K562 (cell line): Measurements from ENCODE around the gene GFOD2. TPM values are rescaled to one million over a fixed set of nuclear protein-coding genes. Genes with fewer than 3 reads are reported as not detected.
A peak's percentile ranks its signal among the peaks of the same experiment; 100 is the strongest.

ENCODE experiments used
- ATAC-seq: fragments of 200-7000 bp; cut with Tn5 transposase; 3 replicates; pipeline ENCODE4 v1.9.1; 2020; ENCODE audit warnings: moderate library complexity
- BruUV-seq: library from RNA; stranded (reverse); fragments of 400-500 nt; replicated peaks from 2 replicates; lab custom pipeline; 2021; lab: Mats Ljungman, UMichigan
- CTCF ChIA-PET: fragments of 300-600 bp; formaldehyde crosslinking; extraction: SDS; loops from one replicate; lab custom pipeline; 2021; ENCODE audit warnings: low intra/inter-chr PET ratio; lab: Yijun Ruan, JAX
- POLR2A ChIA-PET: fragments of 300-600, 350-650 bp; sonication (Branson Sonifier 250); formaldehyde crosslinking; extraction: SDS; loops from one replicate; lab custom pipeline; 2021; ENCODE audit warnings: antibody characterized with exemption, inconsistent platforms; lab: Yijun Ruan, JAX
- DNase-seq, 4 experiments: peaks; one replicate each; pipeline versions ENCODE4 v3.0.0 to v3.0.0-alpha.2; 2011 to 2018; ENCODE audit warnings: low spot score in 3 of 4, mixed read lengths in 3 of 4; ENCODE audit errors: extremely low read depth in 1 of 4
- FAIRE-seq: peaks from 2 replicates; lab custom pipeline; 2011; peaks lifted over from hg19 to GRCh38; lab: Jason Lieb, UNC
- H2AFZ ChIP-seq: 2 replicates; pipeline ENCODE4 v1.6.0; 2011; ENCODE audit warnings: low read depth, low read length, control low read depth, inconsistent platforms
- H3K27ac ChIP-seq: fragments of 200-600 bp; 3 replicates; pipeline ENCODE4 v1.8.0; 2011; ENCODE audit warnings: low read depth, mild to moderate bottlenecking, control low read depth, inconsistent platforms, low read length, moderate library complexity, mixed read lengths; ENCODE audit errors: extremely low read depth
- H3K27me3 ChIP-seq, 2 experiments: fragments of 300-600 bp in 1 of 2; 2 replicates in 1 of 2; 3 replicates in 1 of 2; pipeline versions ENCODE4 v1.6.0 to v1.8.0; 2011; ENCODE audit warnings: inconsistent platforms in 2 of 2, low read length in 2 of 2, mild to moderate bottlenecking in 1 of 2, mixed read lengths in 1 of 2, moderate library complexity in 1 of 2; ENCODE audit not compliant: control insufficient read depth in 2 of 2, insufficient read depth in 2 of 2
- H3K36me3 ChIP-seq: fragments of 300-600 bp; 3 replicates; pipeline ENCODE4 v1.8.0; 2011; ENCODE audit warnings: mild to moderate bottlenecking, low read length, inconsistent platforms; ENCODE audit not compliant: control insufficient read depth, insufficient read depth
- H3K4me1 ChIP-seq, 2 experiments: fragments of 200-600 bp in 1 of 2; replicated peaks in 1 of 2; 2 replicates in 1 of 2; 3 replicates in 1 of 2; pipeline versions ENCODE4 v1.5.1 to v1.8.0; 2011; ENCODE audit warnings: inconsistent platforms in 2 of 2, low read length in 2 of 2, mild to moderate bottlenecking in 1 of 2, mixed read lengths in 1 of 2, moderate library complexity in 1 of 2; ENCODE audit not compliant: control insufficient read depth in 2 of 2, insufficient read depth in 2 of 2
- H3K4me2 ChIP-seq: 2 replicates; pipeline ENCODE4 v1.6.1; 2011; ENCODE audit warnings: low read length, control low read depth, inconsistent platforms, mixed read lengths; ENCODE audit not compliant: insufficient read depth
- H3K4me3 ChIP-seq: fragments of 200-600 bp; sonication (generic), shearing (Covaris generic); 2 replicates; pipeline ENCODE4 v1.5.1; 2016; ENCODE audit warnings: control low read depth, inconsistent platforms
- H3K79me2 ChIP-seq: fragments of 200-600 bp; 3 replicates; pipeline ENCODE4 v1.8.0; 2011; ENCODE audit warnings: low read length, inconsistent platforms; ENCODE audit not compliant: control insufficient read depth, insufficient read depth
- H3K9ac ChIP-seq, 2 experiments: 2 replicates each; pipeline versions ENCODE4 v1.6.0 to v1.6.1; 2011; ENCODE audit warnings: low read depth in 2 of 2, low read length in 2 of 2, control low read depth in 1 of 2, inconsistent platforms in 1 of 2, mild to moderate bottlenecking in 1 of 2, mixed read lengths in 1 of 2; ENCODE audit not compliant: insufficient read depth in 1 of 2
- H3K9me1 ChIP-seq: one replicate; pipeline ENCODE4 v1.6.0; 2011; ENCODE audit warnings: inconsistent platforms, mild to moderate bottlenecking, low read length, moderate library complexity; ENCODE audit not compliant: control insufficient read depth, insufficient read depth
- H3K9me3 ChIP-seq: replicated peaks from 2 replicates; pipeline ENCODE4 v1.5.1; 2011; ENCODE audit warnings: low read depth, low read length, inconsistent platforms; ENCODE audit not compliant: control insufficient read depth, insufficient read depth
- H4K20me1 ChIP-seq: replicated peaks from 2 replicates; pipeline ENCODE4 v1.6.1; 2011; ENCODE audit warnings: low read length, inconsistent platforms, mixed read lengths; ENCODE audit not compliant: control insufficient read depth, insufficient read depth
- ASH1L ChIP-seq: fragments of 450-650 bp; IDR thresholded peaks from 2 replicates; pipeline ENCODE4 v1.6.1; 2018; ENCODE audit warnings: borderline replicate concordance, mild to moderate bottlenecking, low read depth; ENCODE audit not compliant: partially characterized antibody
- CTCF ChIP-seq, 3 experiments: IDR thresholded peaks in 2 of 3; conservative IDR thresholded peaks in 1 of 3; 2 replicates each; pipeline ENCODE4 v1.5.1; 2011 to 2012; ENCODE audit warnings: low read length in 3 of 3, mild to moderate bottlenecking in 3 of 3, control low read depth in 2 of 3, improper control_type of control experiment in 1 of 3, inconsistent platforms in 1 of 3, low read depth in 1 of 3, mixed read lengths in 1 of 3, moderate library complexity in 1 of 3; ENCODE audit not compliant: insufficient read depth in 2 of 3
- DACH1 ChIP-seq: fragments of 450-650 bp; IDR thresholded peaks from 2 replicates; pipeline ENCODE4 v1.6.1; 2018; ENCODE audit not compliant: partially characterized antibody
- HSF4 ChIP-seq: fragments of 250-450 bp; sonication (Bioruptor Pico); IDR thresholded peaks from 2 replicates; pipeline ENCODE4 v2.1.2; 2022; ENCODE audit warnings: mild to moderate bottlenecking, moderate library complexity, borderline replicate concordance
- ILK ChIP-seq: fragments of 450-650 bp; IDR thresholded peaks from 2 replicates; pipeline ENCODE4 v1.6.1; 2016; ENCODE audit warnings: missing genetic modification characterization, low read depth, mild to moderate bottlenecking, missing compliant biosample characterization, moderate library complexity, borderline replicate concordance
- KHSRP ChIP-seq: fragments of 450-650 bp; IDR thresholded peaks from 2 replicates; pipeline ENCODE4 v1.6.1; 2017
- MAFG ChIP-seq: fragments of 450-650 bp; conservative IDR thresholded peaks from 2 replicates; pipeline ENCODE4 v1.6.1; 2016; ENCODE audit warnings: missing genetic modification characterization, missing compliant biosample characterization
- MCM7 ChIP-seq, 2 experiments: fragments of 450-650 bp; IDR thresholded peaks; 2 replicates each; pipeline ENCODE4 v1.6.1; 2016 to 2018
- MLLT1 ChIP-seq, 2 experiments: fragments of 450-650 bp; IDR thresholded peaks; 2 replicates each; pipeline ENCODE4 v1.6.1; 2016
- NCOA6 ChIP-seq: fragments of 450-650 bp; IDR thresholded peaks from 2 replicates; pipeline ENCODE4 v1.6.1; 2017; ENCODE audit warnings: mild to moderate bottlenecking
- PREB ChIP-seq: sonication (generic); formaldehyde crosslinking; IDR thresholded peaks from 2 replicates; pipeline ENCODE4 v1.8.1; 2023; ENCODE audit warnings: mild to moderate bottlenecking, missing genetic modification reagents
- RBBP5 ChIP-seq: fragments of 200-600 bp; sonication (generic); IDR thresholded peaks from 2 replicates; pipeline ENCODE4 v1.6.1; 2012; ENCODE audit warnings: borderline replicate concordance, mild to moderate bottlenecking, low read length, control low read depth, inconsistent platforms; ENCODE audit not compliant: insufficient read depth, poor library complexity, severe bottlenecking
- SMAD3 ChIP-seq: fragments of 450-650 bp; formaldehyde crosslinking; conservative IDR thresholded peaks from 2 replicates; pipeline ENCODE4 v1.4.0; 2020; ENCODE audit warnings: mild to moderate bottlenecking
- TAF1 ChIP-seq: IDR thresholded peaks from 2 replicates; pipeline ENCODE4 v1.6.1; 2011; ENCODE audit warnings: mild to moderate bottlenecking, low read length, moderate library complexity; ENCODE audit not compliant: insufficient read depth, control insufficient read depth, severe bottlenecking; ENCODE audit errors: extremely low read depth
- XRCC4 ChIP-seq: IDR thresholded peaks from one replicate; pipeline ENCODE4 v1.6.1; 2011; ENCODE audit not compliant: insufficient read depth, insufficient read length; ENCODE audit errors: extremely low read depth
- ZFP36 ChIP-seq: fragments of 150-350 bp; IDR thresholded peaks from 2 replicates; pipeline ENCODE4 v1.6.1; 2018; ENCODE audit warnings: low read length, low read depth; ENCODE audit not compliant: partially characterized antibody
- ZKSCAN1 ChIP-seq: fragments of 150-350 bp; IDR thresholded peaks from 2 replicates; pipeline ENCODE4 v1.6.1; 2016; ENCODE audit warnings: low read depth, low read length
- ZNF778 ChIP-seq: fragments of 450-650 bp; formaldehyde crosslinking; IDR thresholded peaks from 2 replicates; pipeline ENCODE4 v1.4.0; 2020; ENCODE audit warnings: mild to moderate bottlenecking, moderate library complexity
- WGBS: fragments of 100-300 bp; shearing (Covaris generic); methylation state at CpG from one replicate; pipeline ENCODE4 v1.1.6; 2016; ENCODE audit warnings: low coverage, mixed read lengths; ENCODE audit not compliant: insufficient coverage; ENCODE audit errors: missing lambda C conversion rate; 5-methylcytosine and 5-hydroxymethylcytosine counted together
- in situ Hi-C: fragments of 300-500 bp; cut with MboI; formaldehyde crosslinking; loops from 4 replicates; pipeline ENCODE4 v1.15.0; 2018; ENCODE audit warnings: inconsistent platforms, mixed read lengths
- intact Hi-C: fragments of 100-400 bp; cut with micrococcal nuclease; formaldehyde crosslinking; loops from 2 replicates; pipeline ENCODE4 v1.14.2; 2022
- polyA plus RNA-seq, 8 experiments: library from polyadenylated mRNA; depleted of rRNA in 4 of 8; stranded (reverse) in 5 of 8; unstranded in 3 of 8; fragments of >200 nt; fragmentation: Nextera tagmentation in 2 of 8; fragmentation: Illumina TruSeq in 1 of 8; extraction: Ambion mirVana in 2 of 8; extraction: Trizol in 1 of 8; gene quantifications; 2 replicates each; pipeline versions ENCODE4 v1.2.1 to v1.2.3, GENCODE V29; 2011 to 2014; ENCODE audit warnings: inconsistent platforms in 1 of 8, missing spikeins in 1 of 8
- total RNA-seq, 7 experiments: library from RNA; depleted of rRNA in 6 of 7; stranded (reverse); fragments of >200 nt in 6 of 7; fragmentation: Illumina TruSeq in 2 of 7; extraction: Trizol in 2 of 7; gene quantifications; 2 replicates each; pipeline versions ENCODE4 v1.2.1 to v1.2.3, GENCODE V29; 2011 to 2021; ENCODE audit warnings: low replicate concordance in 1 of 7

GFOD2 gene
- total and polyA plus RNA-seq, 9 of the 15 experiments (the other 6 are each of a cell fraction or from before 2014, with no cell fraction given): 1.9 to 15.8 (median 11.1) TPM

GRCh38 chr16:67736858-67737257 lies 17.7 kb upstream of the GFOD2 start (continued):
- TF ChIP-seq CTCF (IDR thresholded peaks at IDR 0.05 in 2 of 3, conservative IDR thresholded peaks at IDR 0.05 in 1 of 3; ENCODE audit: insufficient read depth in 2 of 3, low read depth in 1 of 3, low read length in 3 of 3): no peak
- no peak for TF ChIP-seq MLLT1 (IDR thresholded peaks at IDR 0.05)
- no peak for TF ChIP-seq NCOA6
- TF ChIP-seq PREB: no peak

- Histone ChIP-seq H3K9me1 (no peaks in the 10 kb centered on the region), H3K9me3 (no peaks in the 10 kb centered on the region), H3K4me3 (no peak overlapping the region), H4K20me1 (0 out of 2 replicates have a peak, but pooled peaks cover 4% of the 10 kb centered on the region), H3K9ac (0 out of 4 replicates have a peak overlapping the region, but pooled peaks of 1 of the 2 experiments have one; percentile 18), H3K27me3 (no peaks in the 10 kb centered on the region), H3K4me1 (peaks cover 2 to 5% of the 10 kb centered on the region in 2 experiments; a peak in 2 of 5 replicates), H3K27ac (no peak overlapping the region), H3K79me2 (no peaks in the 10 kb centered on the region), H2AFZ (no peak overlapping the region), H3K36me3 (peaks cover 36% of the 10 kb centered on the region; the same call in 2 of the 3 replicates), H3K4me2 (no peak overlapping the region)
- WGBS: 90% methylated on average over 8 of the region's 9 CpGs
- no peak for FAIRE-seq
- no TSS peak for BruUV-seq
- in situ Hi-C loops: no loop called here
- ChIA-PET POLR2A (interaction anchor here (0.9 kb wide), 1 partner anchor 13 kb away, joined by 3 read pairs; no protein-coding TSS in a partner anchor), CTCF (no interaction called here)
- intact Hi-C loops: no loop called here
- no peak for DNase-seq
- ATAC-seq: no peak
- TF ChIP-seq ZNF778 (CRISPR knock-in tag) (no peak), RBBP5 (no peak), MCM7 (IDR thresholded peaks at IDR 0.05) (no peak), HSF4 (CRISPR knock-in tag) (no peak), ASH1L (no peak), ZFP36 (no peak), MAFG (tag) (no peak), SMAD3 (no peak), ILK (no peak), ZKSCAN1 (no peak), XRCC4 (no peak), KHSRP (no peak), DACH1 (no peak), TAF1 (no peak)
Measured at GRCh38 chr16:67734731-67735201, 15.7 kb upstream of the GFOD2 start.
